Measurements from ENCODE around the gene DLGAP5.

DLGAP5 gene

GRCh38 chr14:55233591-55233990 lies 42.2 kb upstream of the DLGAP5 start:
- Histone ChIP-seq H3K79me2 (ENCODE audit: control insufficient read depth, insufficient read depth, low read length, poor library complexity) (no peaks in the 10 kb centered on the region), H3K27ac (ENCODE audit: low read depth, low read length) (no peak overlapping the region), H3K4ac (ENCODE audit: low read depth, low read length) (no peak overlapping the region), H2BK120ac (ENCODE audit: insufficient read depth, low read length, poor library complexity) (no peak overlapping the region), H3K9me3 (ENCODE audit: insufficient read depth, low read depth, low read length) (no peaks in the 10 kb centered on the region), H4K8ac (ENCODE audit: low read depth, low read length) (no peak overlapping the region), H3K9ac (ENCODE audit: low read length) (no peak overlapping the region), H2AFZ (ENCODE audit: insufficient read depth, low read length, poor library complexity) (no peak overlapping the region), H3K27me3 (ENCODE audit: insufficient read depth, low read length) (no peaks in the 10 kb centered on the region), H3K14ac (ENCODE audit: low read length) (no peak overlapping the region), H2BK5ac (ENCODE audit: low read depth, low read length, poor library complexity) (no peak overlapping the region), H4K12ac (ENCODE audit: low read depth, low read length) (no peak overlapping the region), H3K23ac (ENCODE audit: low read length) (no peak overlapping the region), H3K18ac (ENCODE audit: low read length) (no peak overlapping the region), H4K91ac (ENCODE audit: low read depth, low read length) (no peak overlapping the region), H3K4me2 (ENCODE audit: low read length) (no peak overlapping the region), H3K4me3 (ENCODE audit: low read depth, low read length) (no peak overlapping the region), H2AK5ac (ENCODE audit: low read length) (no peak overlapping the region), H3K79me1 (ENCODE audit: low read length) (no peaks in the 10 kb centered on the region), H3K4me1 (ENCODE audit: control insufficient read depth in 1 of 2, insufficient read depth in 2 of 2, low read length in 2 of 2) (no peaks in the 10 kb centered on the region), H3K36me3 (ENCODE audit: control insufficient read depth in 1 of 2, insufficient read depth in 2 of 2, low read length in 2 of 2) (no peaks in the 10 kb centered on the region), H2BK12ac (ENCODE audit: low read length) (no peak overlapping the region)
- no peak for DNase-seq
- WGBS (ENCODE audit: extremely low coverage, insufficient coverage, insufficient read length) = no CpG with 5 or more reads among the region's 3 CpGs

DNA sequence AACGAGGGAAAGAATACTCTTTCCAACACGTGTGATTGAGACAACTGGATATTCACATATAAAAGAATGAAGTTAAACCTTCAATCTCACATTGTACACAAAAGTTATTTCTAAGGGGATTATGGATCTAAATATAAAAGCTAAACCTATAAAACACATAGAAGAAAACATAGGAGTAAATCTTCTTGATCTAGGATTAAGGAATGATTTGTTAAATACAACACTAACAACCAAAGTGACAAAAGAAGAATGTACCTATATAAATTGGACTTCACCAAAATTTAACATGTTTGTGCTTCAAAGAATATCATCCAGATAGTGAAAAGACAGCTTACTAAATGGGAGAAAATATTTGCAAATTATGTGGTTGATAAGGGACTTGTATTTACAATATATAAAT lies 36.9 kb upstream of the DLGAP5 start:
- Histone ChIP-seq H3K4me1 (ENCODE audit: control insufficient read depth in 1 of 2, insufficient read depth in 2 of 2, low read length in 2 of 2) (no peaks in the 10 kb centered on the region), H3K79me2 (ENCODE audit: control insufficient read depth, insufficient read depth, low read length, poor library complexity) (no peaks in the 10 kb centered on the region), H3K9me3 (ENCODE audit: insufficient read depth, low read depth, low read length) (no peaks in the 10 kb centered on the region), H4K12ac (ENCODE audit: low read depth, low read length) (no peak overlapping the region), H4K91ac (ENCODE audit: low read depth, low read length) (no peak overlapping the region), H2AK5ac (ENCODE audit: low read length) (no peak overlapping the region), H3K27ac (ENCODE audit: low read depth, low read length) (no peak overlapping the region), H3K14ac (ENCODE audit: low read length) (no peak overlapping the region), H3K4ac (ENCODE audit: low read depth, low read length) (no peak overlapping the region), H2BK5ac (ENCODE audit: low read depth, low read length, poor library complexity) (no peak overlapping the region), H3K27me3 (ENCODE audit: insufficient read depth, low read length) (no peaks in the 10 kb centered on the region), H2BK12ac (ENCODE audit: low read length) (no peak overlapping the region), H3K36me3 (ENCODE audit: control insufficient read depth in 1 of 2, insufficient read depth in 2 of 2, low read length in 2 of 2) (no peaks in the 10 kb centered on the region), H3K9ac (ENCODE audit: low read length) (no peak overlapping the region), H4K8ac (ENCODE audit: low read depth, low read length) (no peak overlapping the region), H3K23ac (ENCODE audit: low read length) (no peak overlapping the region), H3K79me1 (ENCODE audit: low read length) (no peaks in the 10 kb centered on the region), H2BK120ac (ENCODE audit: insufficient read depth, low read length, poor library complexity) (no peak overlapping the region), H3K4me2 (ENCODE audit: low read length) (no peak overlapping the region), H2AFZ (ENCODE audit: insufficient read depth, low read length, poor library complexity) (no peak overlapping the region), H3K18ac (ENCODE audit: low read length) (no peak overlapping the region), H3K4me3 (ENCODE audit: low read depth, low read length) (no peak overlapping the region)
- DNase-seq = no peak
- WGBS (ENCODE audit: extremely low coverage, insufficient coverage, insufficient read length) = no CpG with 5 or more reads among the region's 2 CpGs

DNA sequence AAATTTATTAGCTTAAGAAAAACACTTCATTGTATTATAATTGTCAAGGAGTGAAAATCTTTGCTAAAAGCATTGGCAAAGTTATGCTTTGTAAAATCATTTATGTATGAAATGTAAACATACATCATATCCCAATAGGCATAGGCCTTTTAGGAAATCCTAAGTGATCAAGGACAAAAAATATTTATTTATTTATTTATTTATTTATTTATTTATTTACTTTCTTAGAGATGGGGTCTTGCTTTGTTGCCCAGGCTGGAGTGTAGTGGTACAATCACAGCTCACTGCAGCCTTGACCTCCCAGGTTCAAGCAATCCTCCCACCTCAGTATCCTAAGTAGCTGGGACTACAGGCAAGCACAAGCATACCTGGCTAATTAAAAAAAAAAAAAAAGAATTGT lies 32.0 kb upstream of the DLGAP5 start:
- Histone ChIP-seq H4K8ac (ENCODE audit: low read depth, low read length) (no peak overlapping the region), H2AK5ac (ENCODE audit: low read length) (no peak overlapping the region), H3K79me2 (ENCODE audit: control insufficient read depth, insufficient read depth, low read length, poor library complexity) (no peaks in the 10 kb centered on the region), H2BK12ac (ENCODE audit: low read length) (no peak overlapping the region), H3K9me3 (ENCODE audit: insufficient read depth, low read depth, low read length) (no peaks in the 10 kb centered on the region), H3K9ac (ENCODE audit: low read length) (no peak overlapping the region), H3K27me3 (ENCODE audit: insufficient read depth, low read length) (no peaks in the 10 kb centered on the region), H3K14ac (ENCODE audit: low read length) (no peak overlapping the region), H3K4ac (ENCODE audit: low read depth, low read length) (no peak overlapping the region), H3K23ac (ENCODE audit: low read length) (no peak overlapping the region), H2BK5ac (ENCODE audit: low read depth, low read length, poor library complexity) (no peak overlapping the region), H3K4me1 (ENCODE audit: control insufficient read depth in 1 of 2, insufficient read depth in 2 of 2, low read length in 2 of 2) (no peaks in the 10 kb centered on the region), H3K4me2 (ENCODE audit: low read length) (no peak overlapping the region), H2BK120ac (ENCODE audit: insufficient read depth, low read length, poor library complexity) (no peak overlapping the region), H2AFZ (ENCODE audit: insufficient read depth, low read length, poor library complexity) (no peak overlapping the region), H4K12ac (ENCODE audit: low read depth, low read length) (no peak overlapping the region), H3K4me3 (ENCODE audit: low read depth, low read length) (no peak overlapping the region), H3K36me3 (ENCODE audit: control insufficient read depth in 1 of 2, insufficient read depth in 2 of 2, low read length in 2 of 2) (no peaks in the 10 kb centered on the region), H4K91ac (ENCODE audit: low read depth, low read length) (no peak overlapping the region), H3K79me1 (ENCODE audit: low read length) (no peaks in the 10 kb centered on the region), H3K27ac (ENCODE audit: low read depth, low read length) (no peak overlapping the region), H3K18ac (ENCODE audit: low read length) (no peak overlapping the region)
- no peak for DNase-seq

- Histone ChIP-seq H3K4me2 (ENCODE audit: low read length) (no peak overlapping the region), H3K9ac (ENCODE audit: low read length) (no peak overlapping the region), H2BK120ac (ENCODE audit: insufficient read depth, low read length, poor library complexity) (no peak overlapping the region), H3K27ac (ENCODE audit: low read depth, low read length) (no peak overlapping the region), H3K27me3 (ENCODE audit: insufficient read depth, low read length) (no peaks in the 10 kb centered on the region), H3K79me1 (ENCODE audit: low read length) (no peaks in the 10 kb centered on the region), H3K4ac (ENCODE audit: low read depth, low read length) (no peak overlapping the region), H2AK5ac (ENCODE audit: low read length) (no peak overlapping the region), H2AFZ (ENCODE audit: insufficient read depth, low read length, poor library complexity) (no peak overlapping the region), H3K18ac (ENCODE audit: low read length) (no peak overlapping the region), H3K14ac (ENCODE audit: low read length) (no peak overlapping the region), H4K91ac (ENCODE audit: low read depth, low read length) (no peak overlapping the region), H3K79me2 (ENCODE audit: control insufficient read depth, insufficient read depth, low read length, poor library complexity) (no peaks in the 10 kb centered on the region), H3K4me1 (ENCODE audit: control insufficient read depth in 1 of 2, insufficient read depth in 2 of 2, low read length in 2 of 2) (no peaks in the 10 kb centered on the region), H3K4me3 (ENCODE audit: low read depth, low read length) (no peak overlapping the region), H3K23ac (ENCODE audit: low read length) (no peak overlapping the region), H3K36me3 (ENCODE audit: control insufficient read depth in 1 of 2, insufficient read depth in 2 of 2, low read length in 2 of 2) (no peaks in the 10 kb centered on the region), H4K12ac (ENCODE audit: low read depth, low read length) (no peak overlapping the region), H3K9me3 (ENCODE audit: insufficient read depth, low read depth, low read length) (no peaks in the 10 kb centered on the region), H2BK12ac (ENCODE audit: low read length) (no peak overlapping the region), H4K8ac (ENCODE audit: low read depth, low read length) (no peak overlapping the region), H2BK5ac (ENCODE audit: low read depth, low read length, poor library complexity) (no peak overlapping the region)
- no peak for DNase-seq
These were observed 30.6 kb upstream of the DLGAP5 start for GRCh38 chr14:55221968-55222367.

GRCh38 chr14:55221186-55221585 lies 29.8 kb upstream of the DLGAP5 start:
- H3K27me3 ChIP-seq (ENCODE audit: insufficient read depth, low read length) = no peaks in the 10 kb centered on the region
- H3K14ac ChIP-seq (ENCODE audit: low read length) = no peak overlapping the region
- H4K8ac ChIP-seq (ENCODE audit: low read depth, low read length) = no peak overlapping the region
- no peak overlapping the region for H4K91ac ChIP-seq (ENCODE audit: low read depth, low read length)
- H3K79me1 ChIP-seq (ENCODE audit: low read length) = no peaks in the 10 kb centered on the region
- no peak overlapping the region for H4K12ac ChIP-seq (ENCODE audit: low read depth, low read length)
- no peaks in the 10 kb centered on the region for H3K4me1 ChIP-seq (ENCODE audit: control insufficient read depth in 1 of 2, insufficient read depth in 2 of 2, low read length in 2 of 2)
- no peak overlapping the region for H3K4me2 ChIP-seq (ENCODE audit: low read length)
- no peak overlapping the region for H2AFZ ChIP-seq (ENCODE audit: insufficient read depth, low read length, poor library complexity)
- no peak overlapping the region for H2AK5ac ChIP-seq (ENCODE audit: low read length)
- no peak overlapping the region for H3K18ac ChIP-seq (ENCODE audit: low read length)
- H3K36me3 ChIP-seq (ENCODE audit: control insufficient read depth in 1 of 2, insufficient read depth in 2 of 2, low read length in 2 of 2) = no peaks in the 10 kb centered on the region
- H3K9me3 ChIP-seq (ENCODE audit: insufficient read depth, low read depth, low read length) = no peaks in the 10 kb centered on the region
- H3K23ac ChIP-seq (ENCODE audit: low read length) = no peak overlapping the region
- DNase-seq = no peak
- H3K27ac ChIP-seq (ENCODE audit: low read depth, low read length) = no peak overlapping the region
- no CpG with 5 or more reads among the region's 4 CpGs for WGBS (ENCODE audit: extremely low coverage, insufficient coverage, insufficient read length)
- no peaks in the 10 kb centered on the region for H3K79me2 ChIP-seq (ENCODE audit: control insufficient read depth, insufficient read depth, low read length, poor library complexity)
- H2BK12ac ChIP-seq (ENCODE audit: low read length) = no peak overlapping the region
- no peak overlapping the region for H2BK5ac ChIP-seq (ENCODE audit: low read depth, low read length, poor library complexity)
- no peak overlapping the region for H3K4ac ChIP-seq (ENCODE audit: low read depth, low read length)
- no peak overlapping the region for H3K9ac ChIP-seq (ENCODE audit: low read length)
- H2BK120ac ChIP-seq (ENCODE audit: insufficient read depth, low read length, poor library complexity) = no peak overlapping the region
- H3K4me3 ChIP-seq (ENCODE audit: low read depth, low read length) = no peak overlapping the region
